HL-60 (cell line): ENCODE results near the gene C3.

ENCODE experiments used
- DNase-seq, 2 experiments: peaks; one replicate each; pipeline ENCODE4 v3.0.0-alpha.2; 2010 to 2020; ENCODE audit warnings: low read depth in 1 of 2, low spot score in 1 of 2
- H3K27ac ChIP-seq: fragments of 250-450 bp; sonication (Bioruptor Pico); replicated peaks from 2 replicates; pipeline ENCODE4 v1.5.1; 2020; ENCODE audit warnings: mild to moderate bottlenecking, moderate library complexity
- H3K27me3 ChIP-seq: fragments of 250-450 bp; sonication (Bioruptor Pico); 2 replicates; pipeline ENCODE4 v1.5.1; 2021; ENCODE audit warnings: mild to moderate bottlenecking, moderate library complexity; ENCODE audit not compliant: insufficient read depth, poor library complexity, severe bottlenecking
- H3K4me3 ChIP-seq: replicated peaks from 2 replicates; pipeline ENCODE4 v1.5.1; 2011; ENCODE audit warnings: mild to moderate bottlenecking, control low read depth, low read length; ENCODE audit not compliant: insufficient read depth
- CTCF ChIP-seq: IDR thresholded peaks from one replicate; pipeline ENCODE4 v1.5.1; 2011; ENCODE audit warnings: low read length, control low read depth, inconsistent platforms; ENCODE audit not compliant: insufficient read depth
- GABPA ChIP-seq: IDR thresholded peaks from 2 replicates; pipeline ENCODE4 v1.6.1; 2012; ENCODE audit warnings: low read depth
- POLR2AphosphoS5 ChIP-seq: IDR thresholded peaks from 2 replicates; pipeline ENCODE4 v1.6.1; 2012; ENCODE audit warnings: low read depth
- REST ChIP-seq: IDR thresholded peaks from 2 replicates; pipeline ENCODE4 v1.6.1; 2012; ENCODE audit warnings: low read depth; ENCODE audit not compliant: insufficient replicate concordance
- SPI1 ChIP-seq: IDR thresholded peaks from 2 replicates; pipeline ENCODE4 v1.6.1; 2012; ENCODE audit warnings: low read depth, mild to moderate bottlenecking, borderline replicate concordance

The C3 gene

GRCh38 chr19:6690160-6690885 is 30.1 kb downstream of the C3 start:
- no peak for TF ChIP-seq POLR2AphosphoS5
- H3K4me3 ChIP-seq: no peak overlapping the region
- DNase-seq: no peak
- no peaks in the 10 kb centered on the region for H3K27me3 ChIP-seq
- H3K27ac ChIP-seq: no peak overlapping the region

GRCh38 chr19:6687114-6687513 is 33.3 kb downstream of the C3 start:
- TF ChIP-seq REST: no peak
- TF ChIP-seq CTCF: no peak
- no peak for TF ChIP-seq POLR2AphosphoS5
- TF ChIP-seq SPI1: no peak
- no peak for TF ChIP-seq GABPA
- no peak for DNase-seq
- Histone ChIP-seq H3K27me3 (no peaks in the 10 kb centered on the region), H3K27ac (no peak overlapping the region), H3K4me3 (no peak overlapping the region)

GRCh38 chr19:6686628-6686975 is 33.8 kb downstream of the C3 start:
- Histone ChIP-seq H3K27ac (no peak overlapping the region), H3K27me3 (no peaks in the 10 kb centered on the region), H3K4me3 (no peak overlapping the region)
- TF ChIP-seq POLR2AphosphoS5: no peak
- TF ChIP-seq SPI1: no peak
- TF ChIP-seq GABPA: no peak
- no peak for TF ChIP-seq REST
- TF ChIP-seq CTCF: no peak
- DNase-seq: no peak

GRCh38 chr19:6685962-6686627 is 34.4 kb downstream of the C3 start:
- TF ChIP-seq REST (no peak), POLR2AphosphoS5 (no peak), CTCF (no peak), SPI1 (no peak), GABPA (no peak)
- H3K27me3 ChIP-seq: no peaks in the 10 kb centered on the region
- H3K27ac ChIP-seq: no peak overlapping the region
- DNase-seq: no peak
- no peak overlapping the region for H3K4me3 ChIP-seq
